WTC11 (cell line): Measurements from ENCODE around the gene TIAM2. TPM values are rescaled to one million over a fixed set of nuclear protein-coding genes. Genes with fewer than 3 reads are reported as not detected.
A peak's percentile ranks its signal among the peaks of the same experiment; 100 is the strongest.

Experiments used
- ATAC-seq: fragments of 200-7000 bp; cut with Tn5 transposase; 2 replicates; pipeline ENCODE4 v1.10.0; 2021; ENCODE audit warnings: mild to moderate bottlenecking, moderate library complexity
- Bru-seq: library from RNA; stranded (reverse); fragments of 400-500 nt; gene quantifications from one replicate; lab custom pipeline; 2021; lab: Mats Ljungman, UMichigan
- CTCF ChIA-PET: fragments of 300-600 bp; sonication (Branson Sonifier 250); formaldehyde crosslinking; loops from one replicate; lab custom pipeline; 2021; ENCODE audit warnings: antibody characterized with exemption; lab: Charles Lee
- POLR2A ChIA-PET: fragments of 350-600 bp; sonication (Branson Sonifier 250); formaldehyde crosslinking; loops from one replicate; lab custom pipeline; 2021; ENCODE audit warnings: antibody characterized with exemption; lab: Charles Lee
- DNase-seq: peaks from one replicate; pipeline ENCODE4 v3.0.0; 2021; ENCODE audit warnings: low spot score
- H3K27ac Mint-ChIP-seq: 2 replicates; pipeline ENCODE4 v1.8.0; 2021; ENCODE audit warnings: mixed read lengths
- H3K27me3 Mint-ChIP-seq: 2 replicates; pipeline ENCODE4 v1.8.0; 2021; ENCODE audit warnings: low read depth, mild to moderate bottlenecking, moderate library complexity, mixed read lengths
- H3K36me3 Mint-ChIP-seq: 2 replicates; pipeline ENCODE4 v1.8.0; 2021; ENCODE audit warnings: mixed read lengths
- H3K4me1 Mint-ChIP-seq: 2 replicates; pipeline ENCODE4 v1.8.0; 2022; ENCODE audit warnings: mixed read lengths
- H3K4me3 Mint-ChIP-seq: 2 replicates; pipeline ENCODE4 v1.8.0; 2021; ENCODE audit warnings: mild to moderate bottlenecking, moderate library complexity, mixed read lengths
- H3K9me3 Mint-ChIP-seq: 2 replicates; pipeline ENCODE4 v1.8.0; 2021; ENCODE audit warnings: mixed read lengths
- AR ChIP-seq: fragments of 250-450 bp; sonication (Bioruptor Pico); IDR thresholded peaks from 2 replicates; pipeline ENCODE4 v1.9.0; 2021; ENCODE audit warnings: mild to moderate bottlenecking
- ATF6 ChIP-seq: sonication (generic); formaldehyde crosslinking; IDR thresholded peaks from 2 replicates; pipeline ENCODE4 v1.8.1; 2023; ENCODE audit warnings: mild to moderate bottlenecking, missing genetic modification reagents
- CBFB ChIP-seq: sonication (generic); formaldehyde crosslinking; IDR thresholded peaks from 2 replicates; pipeline ENCODE4 v1.8.1; 2022; ENCODE audit warnings: mild to moderate bottlenecking, low read depth, missing genetic modification reagents
- CREB1 ChIP-seq: sonication (generic); formaldehyde crosslinking; IDR thresholded peaks from 2 replicates; pipeline ENCODE4 v1.8.0; 2023; ENCODE audit warnings: mild to moderate bottlenecking, missing genetic modification reagents
- ETV6 ChIP-seq: sonication (generic); formaldehyde crosslinking; IDR thresholded peaks from 2 replicates; pipeline ENCODE4 v1.8.1; 2022; ENCODE audit warnings: mild to moderate bottlenecking, missing genetic modification reagents
- FOXK1 ChIP-seq: sonication (generic); formaldehyde crosslinking; IDR thresholded peaks from 2 replicates; pipeline ENCODE4 v1.8.0; 2022; ENCODE audit warnings: mild to moderate bottlenecking, moderate library complexity, missing genetic modification reagents
- FOXP1 ChIP-seq: sonication (generic); formaldehyde crosslinking; IDR thresholded peaks from 2 replicates; pipeline ENCODE4 v1.8.0; 2022; ENCODE audit warnings: missing genetic modification reagents, mild to moderate bottlenecking, moderate library complexity, borderline replicate concordance
- GABPB1 ChIP-seq: sonication (generic); formaldehyde crosslinking; IDR thresholded peaks from 2 replicates; pipeline ENCODE4 v1.8.1; 2023; ENCODE audit warnings: mild to moderate bottlenecking, missing genetic modification reagents
- IRF2 ChIP-seq: sonication (generic); formaldehyde crosslinking; IDR thresholded peaks from 2 replicates; pipeline ENCODE4 v1.8.0; 2022; ENCODE audit warnings: low read depth, missing genetic modification reagents, borderline replicate concordance
- JUN ChIP-seq: sonication (generic); formaldehyde crosslinking; IDR thresholded peaks from 2 replicates; pipeline ENCODE4 v1.8.0; 2023; ENCODE audit warnings: mild to moderate bottlenecking, missing genetic modification reagents
- KAT7 ChIP-seq: sonication (generic); formaldehyde crosslinking; IDR thresholded peaks from 2 replicates; pipeline ENCODE4 v1.8.1; 2023; ENCODE audit warnings: missing genetic modification reagents, mild to moderate bottlenecking, borderline replicate concordance
- MAX ChIP-seq: sonication (generic); formaldehyde crosslinking; IDR thresholded peaks from 2 replicates; pipeline ENCODE4 v1.8.0; 2022; ENCODE audit warnings: mild to moderate bottlenecking, missing genetic modification reagents
- NR3C1 ChIP-seq: sonication (generic); formaldehyde crosslinking; conservative IDR thresholded peaks from 2 replicates; pipeline ENCODE4 v1.8.1; 2023; ENCODE audit warnings: low read depth, mild to moderate bottlenecking, missing genetic modification reagents
- PRDM15 ChIP-seq: sonication (generic); formaldehyde crosslinking; IDR thresholded peaks from 2 replicates; pipeline ENCODE4 v1.8.0; 2022; ENCODE audit warnings: missing genetic modification reagents
- SMAD4 ChIP-seq: sonication (generic); formaldehyde crosslinking; IDR thresholded peaks from 2 replicates; pipeline ENCODE4 v1.8.0; 2022; ENCODE audit warnings: mild to moderate bottlenecking, missing genetic modification reagents
- ZNF121 ChIP-seq: sonication (generic); formaldehyde crosslinking; IDR thresholded peaks from 2 replicates; pipeline ENCODE4 v1.8.0; 2023; ENCODE audit warnings: missing genetic modification reagents
- ZNF219 ChIP-seq: sonication (generic); formaldehyde crosslinking; IDR thresholded peaks from 2 replicates; pipeline ENCODE4 v1.8.0; 2023; ENCODE audit warnings: missing genetic modification reagents, mild to moderate bottlenecking, borderline replicate concordance
- long read RNA-seq, 3 experiments: library from RNA in 1 of 3; library from capped mRNA in 1 of 3; library from polyadenylated mRNA in 1 of 3; unstranded in 2 of 3; stranded (forward) in 1 of 3; transcript quantifications; one replicate each; pipeline ENCODE4 v2.0.0, GENCODE V29; 2021
- total RNA-seq: library from RNA; stranded (reverse); gene quantifications from 3 replicates; pipeline ENCODE4 v1.2.3, GENCODE V29; 2021
- TF ChIP-seq, protein P1 (sequence below): sonication (generic); formaldehyde crosslinking; IDR thresholded peaks from 2 replicates; pipeline ENCODE4 v1.8.1; 2023; ENCODE audit warnings: mild to moderate bottlenecking, missing genetic modification reagents, moderate library complexity
- TF ChIP-seq, protein P2 (sequence below): sonication (generic); formaldehyde crosslinking; IDR thresholded peaks from 2 replicates; pipeline ENCODE4 v1.8.1; 2022; ENCODE audit warnings: low read depth, mild to moderate bottlenecking, moderate library complexity, missing genetic modification reagents, borderline replicate concordance
- TF ChIP-seq, protein P3 (sequence below): sonication (generic); formaldehyde crosslinking; IDR thresholded peaks from 2 replicates; pipeline ENCODE4 v1.8.0; 2023; ENCODE audit warnings: missing genetic modification reagents
- TF ChIP-seq, protein P4 (sequence below): sonication (generic); formaldehyde crosslinking; IDR thresholded peaks from 2 replicates; pipeline ENCODE4 v1.8.1; 2023; ENCODE audit warnings: mild to moderate bottlenecking, moderate library complexity, missing genetic modification reagents

Gene TIAM2
- total RNA-seq = 15.1 to 19.2 TPM (median 16.9 TPM) in 3 replicates
- Bru-seq, nascent RNA = percentile 68 among the genes with signal in this experiment
- long read RNA-seq, experiment 1, partial matches to known transcripts = 6 of 32 reads
- long read RNA-seq, experiment 1, other reads (novel, unspliced or antisense) = 24 of 32 reads
- long read RNA-seq, experiment 2, partial matches to known transcripts = 7 of 14 reads
- long read RNA-seq, experiment 2, other reads (novel, unspliced or antisense) = 7 of 14 reads
- long read RNA-seq, experiment 3, partial matches to known transcripts = 0 of 1 reads
- long read RNA-seq, experiment 3, other reads (novel, unspliced or antisense) = 1 of 1 reads

- peaks cover 22% of the 10 kb centered on the region for H3K27me3 Mint-ChIP-seq
- ATAC-seq = peak; percentile 80
- TF ChIP-seq MAX (CRISPR knock-in tag) = 0 out of 2 replicates have a peak, but pooled peaks have one; percentile 33
- TF ChIP-seq ETV6 (CRISPR knock-in tag) = peak; percentile 9; the same call in 1 of the 2 replicates
- TF ChIP-seq ZNF219 (CRISPR knock-in tag) = 0 out of 2 replicates have a peak, but pooled peaks have one; percentile 26
- peak; percentile 72; the same call in 1 of the 2 replicates for TF ChIP-seq KAT7 (CRISPR knock-in tag)
- TF ChIP-seq GABPB1 = peak; percentile 40; the same call in 1 of the 2 replicates
- TF ChIP-seq, protein P1, sequence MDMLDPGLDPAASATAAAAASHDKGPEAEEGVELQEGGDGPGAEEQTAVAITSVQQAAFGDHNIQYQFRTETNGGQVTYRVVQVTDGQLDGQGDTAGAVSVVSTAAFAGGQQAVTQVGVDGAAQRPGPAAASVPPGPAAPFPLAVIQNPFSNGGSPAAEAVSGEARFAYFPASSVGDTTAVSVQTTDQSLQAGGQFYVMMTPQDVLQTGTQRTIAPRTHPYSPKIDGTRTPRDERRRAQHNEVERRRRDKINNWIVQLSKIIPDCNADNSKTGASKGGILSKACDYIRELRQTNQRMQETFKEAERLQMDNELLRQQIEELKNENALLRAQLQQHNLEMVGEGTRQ (CRISPR knock-in tag) = no peak
- TF ChIP-seq, protein P2, sequence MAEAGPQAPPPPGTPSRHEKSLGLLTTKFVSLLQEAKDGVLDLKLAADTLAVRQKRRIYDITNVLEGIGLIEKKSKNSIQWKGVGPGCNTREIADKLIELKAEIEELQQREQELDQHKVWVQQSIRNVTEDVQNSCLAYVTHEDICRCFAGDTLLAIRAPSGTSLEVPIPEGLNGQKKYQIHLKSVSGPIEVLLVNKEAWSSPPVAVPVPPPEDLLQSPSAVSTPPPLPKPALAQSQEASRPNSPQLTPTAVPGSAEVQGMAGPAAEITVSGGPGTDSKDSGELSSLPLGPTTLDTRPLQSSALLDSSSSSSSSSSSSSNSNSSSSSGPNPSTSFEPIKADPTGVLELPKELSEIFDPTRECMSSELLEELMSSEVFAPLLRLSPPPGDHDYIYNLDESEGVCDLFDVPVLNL (CRISPR knock-in tag) = 0 out of 2 replicates have a peak, but pooled peaks have one; percentile 16
- peak; percentile 44; the same call in 1 of the 2 replicates for TF ChIP-seq CBFB (CRISPR knock-in tag)
- TF ChIP-seq ZNF121 (CRISPR knock-in tag) = no peak
- TF ChIP-seq ATF6 (CRISPR knock-in tag) = no peak
- TF ChIP-seq, protein P3, sequence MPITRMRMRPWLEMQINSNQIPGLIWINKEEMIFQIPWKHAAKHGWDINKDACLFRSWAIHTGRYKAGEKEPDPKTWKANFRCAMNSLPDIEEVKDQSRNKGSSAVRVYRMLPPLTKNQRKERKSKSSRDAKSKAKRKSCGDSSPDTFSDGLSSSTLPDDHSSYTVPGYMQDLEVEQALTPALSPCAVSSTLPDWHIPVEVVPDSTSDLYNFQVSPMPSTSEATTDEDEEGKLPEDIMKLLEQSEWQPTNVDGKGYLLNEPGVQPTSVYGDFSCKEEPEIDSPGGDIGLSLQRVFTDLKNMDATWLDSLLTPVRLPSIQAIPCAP (CRISPR knock-in tag) = no peak
- TF ChIP-seq SMAD4 (CRISPR knock-in tag) = no peak
- TF ChIP-seq NR3C1 (CRISPR knock-in tag) = no peak
- no peak for TF ChIP-seq PRDM15
- TF ChIP-seq, protein P4, sequence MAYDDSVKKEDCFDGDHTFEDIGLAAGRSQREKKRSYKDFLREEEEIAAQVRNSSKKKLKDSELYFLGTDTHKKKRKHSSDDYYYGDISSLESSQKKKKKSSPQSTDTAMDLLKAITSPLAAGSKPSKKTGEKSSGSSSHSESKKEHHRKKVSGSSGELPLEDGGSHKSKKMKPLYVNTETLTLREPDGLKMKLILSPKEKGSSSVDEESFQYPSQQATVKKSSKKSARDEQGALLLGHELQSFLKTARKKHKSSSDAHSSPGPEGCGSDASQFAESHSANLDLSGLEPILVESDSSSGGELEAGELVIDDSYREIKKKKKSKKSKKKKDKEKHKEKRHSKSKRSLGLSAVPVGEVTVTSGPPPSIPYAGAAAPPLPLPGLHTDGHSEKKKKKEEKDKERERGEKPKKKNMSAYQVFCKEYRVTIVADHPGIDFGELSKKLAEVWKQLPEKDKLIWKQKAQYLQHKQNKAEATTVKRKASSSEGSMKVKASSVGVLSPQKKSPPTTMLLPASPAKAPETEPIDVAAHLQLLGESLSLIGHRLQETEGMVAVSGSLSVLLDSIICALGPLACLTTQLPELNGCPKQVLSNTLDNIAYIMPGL (CRISPR knock-in tag) = peak; percentile 72; the same call in 1 of the 2 replicates
- no peak for TF ChIP-seq FOXK1
- 0 out of 2 replicates have a peak, but pooled peaks have one; percentile 63 for TF ChIP-seq JUN
- no peak for TF ChIP-seq CREB1 (CRISPR knock-in tag)
- TF ChIP-seq IRF2 (CRISPR knock-in tag) = no peak
- TF ChIP-seq AR (CRISPR knock-in tag) = no peak
- TF ChIP-seq FOXP1 (CRISPR knock-in tag) = peak; percentile 73; the same call in 1 of the 2 replicates
These were observed at the start of gene TIAM2 for GRCh38 chr6:154995254-154996015. Gene TIAM2, plus strand, starts transcription at chr6:154995315. Its CDS starts 133,909 bp downstream, at chr6:155129224.

More at GRCh38 chr6:154995254-154996015, at the start of gene TIAM2:
- no peaks in the 10 kb centered on the region for H3K9me3 Mint-ChIP-seq
- peak within 1 kb of the TSS; percentile 76 for H3K27ac Mint-ChIP-seq
- H3K4me3 Mint-ChIP-seq = peak within 1 kb of the TSS; percentile 79
- DNase-seq = peak; percentile 63
- no peaks in the 10 kb centered on the region for H3K36me3 Mint-ChIP-seq
- CTCF ChIA-PET = interaction anchor here (0.5 to 1.0 kb wide), 2 partner anchors 29 to 182 kb away, joined by 3 to 4 read pairs; no protein-coding TSS in a partner anchor
- H3K4me1 Mint-ChIP-seq = peaks cover 30% of the 10 kb centered on the region
- POLR2A ChIA-PET = no interaction called here
